Neural progenitor cell (in vitro differentiated cells): ENCODE data around the gene LYRM4. TPM values are rescaled to one million over a fixed set of nuclear protein-coding genes. Genes with fewer than 3 reads are reported as not detected.

Experiments used
- DNase-seq: peaks from one replicate; pipeline ENCODE4 v3.0.0-alpha.2; 2016; ENCODE audit warnings: low spot score
- H2AFZ ChIP-seq: fragments of 200-600 bp; sonication (generic); replicated peaks from 2 replicates; pipeline ENCODE4 v1.6.1; 2016; ENCODE audit warnings: antibody characterized with exemption
- H3F3A ChIP-seq: fragments of 200-600 bp; sonication (generic); 2 replicates; pipeline ENCODE4 v1.6.1; 2016; ENCODE audit warnings: antibody characterized with exemption, low read depth
- H3K27ac ChIP-seq: fragments of 200-600 bp; sonication (generic); 2 replicates; pipeline ENCODE4 v1.5.1; 2016; ENCODE audit warnings: mild to moderate bottlenecking
- H3K27me3 ChIP-seq: fragments of 200-600 bp; sonication (generic); 2 replicates; pipeline ENCODE4 v1.6.1; 2016; ENCODE audit warnings: mild to moderate bottlenecking, moderate library complexity
- H3K36me3 ChIP-seq: fragments of 200-600 bp; sonication (generic); 2 replicates; pipeline ENCODE4 v1.5.1; 2016
- H3K4me1 ChIP-seq: fragments of 200-600 bp; sonication (generic); 2 replicates; pipeline ENCODE4 v1.6.1; 2016; ENCODE audit warnings: mixed run types
- H3K4me2 ChIP-seq: fragments of 200-600 bp; sonication (generic); 2 replicates; pipeline ENCODE4 v1.6.1; 2016
- H3K4me3 ChIP-seq: fragments of 200-600 bp; sonication (generic); 2 replicates; pipeline ENCODE4 v1.5.1; 2016
- H3K79me2 ChIP-seq: fragments of 200-600 bp; sonication (generic); 2 replicates; pipeline ENCODE4 v1.6.1; 2016; ENCODE audit warnings: low read depth
- H3K9ac ChIP-seq: fragments of 200-600 bp; sonication (generic); 2 replicates; pipeline ENCODE4 v1.6.1; 2016
- H3K9me3 ChIP-seq: fragments of 200-600 bp; sonication (generic); 2 replicates; pipeline ENCODE4 v1.5.1; 2016; ENCODE audit warnings: low read depth
- H4K20me1 ChIP-seq: fragments of 200-600 bp; sonication (generic); 2 replicates; pipeline ENCODE4 v1.6.1; 2016; ENCODE audit warnings: low read depth
- H3K27ac Mint-ChIP-seq: 3 replicates; pipeline ENCODE4 v1.8.0; 2021; ENCODE audit warnings: mixed read lengths
- H3K27me3 Mint-ChIP-seq: 2 replicates; pipeline ENCODE4 v1.8.0; 2022; ENCODE audit warnings: low read depth, mild to moderate bottlenecking, inconsistent platforms, moderate library complexity, mixed read lengths; ENCODE audit not compliant: insufficient read depth
- H3K36me3 Mint-ChIP-seq: 3 replicates; pipeline ENCODE4 v1.8.0; 2021; ENCODE audit warnings: mixed read lengths
- H3K4me1 Mint-ChIP-seq: 3 replicates; pipeline ENCODE4 v1.8.0; 2021; ENCODE audit warnings: mixed read lengths
- H3K4me3 Mint-ChIP-seq: 3 replicates; pipeline ENCODE4 v1.8.0; 2021; ENCODE audit warnings: mild to moderate bottlenecking, moderate library complexity, mixed read lengths
- H3K9me3 Mint-ChIP-seq: 3 replicates; pipeline ENCODE4 v1.8.0; 2020; ENCODE audit warnings: mixed read lengths
- CTCF ChIP-seq: fragments of 200-600 bp; sonication (generic); IDR thresholded peaks from 2 replicates; pipeline ENCODE4 v1.5.1; 2017; ENCODE audit warnings: antibody characterized with exemption, mild to moderate bottlenecking
- EZH2 ChIP-seq: fragments of 200-600 bp; sonication (generic); IDR thresholded peaks from 2 replicates; pipeline ENCODE4 v1.6.1; 2017; ENCODE audit warnings: antibody characterized with exemption, mild to moderate bottlenecking, moderate library complexity
- EZH2phosphoT487 ChIP-seq: fragments of 200-600 bp; sonication (generic); IDR thresholded peaks from 2 replicates; pipeline ENCODE4 v1.6.1; 2017; ENCODE audit warnings: antibody characterized with exemption
- total RNA-seq: library from RNA; depleted of rRNA; stranded (reverse); fragments of >200 nt; gene quantifications from 2 replicates; pipeline ENCODE4 v1.2.3, GENCODE V29; 2015; ENCODE audit warnings: low replicate concordance

LYRM4 gene
- total RNA-seq, 1 donor from 2014 or later = 23.9 TPM

GRCh38 chr6:5164092-5164491, 96.7 kb downstream of the LYRM4 start:
- H3K9me3 Mint-ChIP-seq = no peaks in the 10 kb centered on the region
- H3K9ac ChIP-seq = no peak overlapping the region
- TF ChIP-seq EZH2 = no peak
- H3F3A ChIP-seq = no peaks in the 10 kb centered on the region
- no peaks in the 10 kb centered on the region for H4K20me1 ChIP-seq
- H3K4me3 ChIP-seq = no peak overlapping the region
- no peak for DNase-seq
- H3K27me3 Mint-ChIP-seq = no peaks in the 10 kb centered on the region
- no peak overlapping the region for H3K4me2 ChIP-seq
- no peaks in the 10 kb centered on the region for H3K36me3 Mint-ChIP-seq
- no peaks in the 10 kb centered on the region for H3K9me3 ChIP-seq
- H3K4me1 ChIP-seq = peaks cover 3% of the 10 kb centered on the region
- H3K27me3 ChIP-seq = no peaks in the 10 kb centered on the region
- H3K4me1 Mint-ChIP-seq = peaks cover 6% of the 10 kb centered on the region
- no peak overlapping the region for H3K4me3 Mint-ChIP-seq
- no peak overlapping the region for H3K27ac Mint-ChIP-seq
- H2AFZ ChIP-seq = no peak overlapping the region
- no peaks in the 10 kb centered on the region for H3K36me3 ChIP-seq
- H3K79me2 ChIP-seq = no peaks in the 10 kb centered on the region
- no peak overlapping the region for H3K27ac ChIP-seq

- Mint-ChIP-seq H3K36me3 (no peaks in the 10 kb centered on the region), H3K4me3 (no peak overlapping the region), H3K27me3 (no peaks in the 10 kb centered on the region), H3K4me1 (peaks cover 12% of the 10 kb centered on the region), H3K27ac (no peak overlapping the region), H3K9me3 (no peaks in the 10 kb centered on the region)
- Histone ChIP-seq H3K79me2 (no peaks in the 10 kb centered on the region), H3K36me3 (no peaks in the 10 kb centered on the region), H3K4me1 (peaks cover 3% of the 10 kb centered on the region), H3K9ac (no peak overlapping the region), H3K4me3 (no peak overlapping the region), H3K27ac (no peak overlapping the region), H2AFZ (no peak overlapping the region), H3K27me3 (no peaks in the 10 kb centered on the region), H3F3A (no peaks in the 10 kb centered on the region), H3K4me2 (no peak overlapping the region), H4K20me1 (no peaks in the 10 kb centered on the region), H3K9me3 (no peaks in the 10 kb centered on the region)
- DNase-seq = no peak
- TF ChIP-seq CTCF = no peak
- TF ChIP-seq EZH2 = no peak
- TF ChIP-seq EZH2phosphoT487 = no peak
Observed at GRCh38 chr6:5163247-5163646, 97.5 kb downstream of the LYRM4 start.

GRCh38 chr6:5162355-5162754, 98.4 kb downstream of the LYRM4 start:
- Histone ChIP-seq H3K9ac (no peak overlapping the region), H3K4me1 (peaks cover 7% of the 10 kb centered on the region), H3K4me2 (no peak overlapping the region), H3K9me3 (no peaks in the 10 kb centered on the region), H2AFZ (no peak overlapping the region), H3K79me2 (no peaks in the 10 kb centered on the region), H3F3A (no peaks in the 10 kb centered on the region), H3K36me3 (no peaks in the 10 kb centered on the region), H3K27me3 (no peaks in the 10 kb centered on the region), H3K4me3 (no peak overlapping the region), H4K20me1 (peaks cover 2% of the 10 kb centered on the region), H3K27ac (no peak overlapping the region)
- TF ChIP-seq CTCF (no peak), EZH2phosphoT487 (no peak), EZH2 (no peak)
- Mint-ChIP-seq H3K4me1 (peaks cover 21% of the 10 kb centered on the region), H3K4me3 (no peak overlapping the region), H3K9me3 (no peaks in the 10 kb centered on the region), H3K27me3 (no peaks in the 10 kb centered on the region), H3K36me3 (no peaks in the 10 kb centered on the region), H3K27ac (no peak overlapping the region)
- DNase-seq = no peak

GRCh38 chr6:5160206-5160605, 100.5 kb downstream of the LYRM4 start:
- Histone ChIP-seq H3K9ac (no peak overlapping the region), H2AFZ (no peak overlapping the region), H3F3A (no peaks in the 10 kb centered on the region), H3K27me3 (no peaks in the 10 kb centered on the region), H3K4me3 (no peak overlapping the region), H3K4me1 (peaks cover 7% of the 10 kb centered on the region), H3K4me2 (no peak overlapping the region), H3K27ac (no peak overlapping the region), H3K79me2 (no peaks in the 10 kb centered on the region), H3K9me3 (no peaks in the 10 kb centered on the region), H4K20me1 (peaks cover 5% of the 10 kb centered on the region), H3K36me3 (no peaks in the 10 kb centered on the region)
- Mint-ChIP-seq H3K27ac (no peak overlapping the region), H3K9me3 (no peaks in the 10 kb centered on the region), H3K27me3 (no peaks in the 10 kb centered on the region), H3K4me1 (peaks cover 33% of the 10 kb centered on the region), H3K4me3 (no peak overlapping the region), H3K36me3 (no peaks in the 10 kb centered on the region)
- no peak for TF ChIP-seq EZH2
- no peak for TF ChIP-seq EZH2phosphoT487
- no peak for TF ChIP-seq CTCF
- no peak for DNase-seq
